Right atrium auricular region (tissue), 2 donors: ENCODE data around the gene FRRS1L. TPM values are rescaled to one million over a fixed set of nuclear protein-coding genes. Genes with fewer than 3 reads are reported as not detected.

Experiments
- DNase-seq: peaks from one replicate; pipeline ENCODE4 v3.0.0-alpha.2; 2019; ENCODE audit warnings: low spot score
- H3K27ac ChIP-seq, 2 donors: fragments of 200-600 bp; sonication (generic); 1 replicate in 1 of 2; 2 replicates in 1 of 2; pipeline ENCODE4 v1.5.1; 2016 to 2019
- H3K27me3 ChIP-seq, 2 donors: fragments of 200-600 bp; sonication (generic); one replicate each; pipeline versions ENCODE4 v1.5.1 to v1.6.0; 2017 to 2019
- H3K36me3 ChIP-seq: fragments of 200-600 bp; sonication (generic); one replicate; pipeline ENCODE4 v1.5.1; 2016
- H3K4me1 ChIP-seq, 2 donors: fragments of 200-600 bp; sonication (generic); one replicate each; pipeline versions ENCODE4 v1.5.1 to v1.6.0; 2017 to 2019
- H3K4me3 ChIP-seq, 2 donors: fragments of 200-600 bp; sonication (generic); 1 replicate in 1 of 2; 2 replicates in 1 of 2; pipeline ENCODE4 v1.5.1; 2017 to 2019; ENCODE audit warnings: mild to moderate bottlenecking in 1 of 2, moderate library complexity in 1 of 2
- H3K9me3 ChIP-seq, 2 donors: fragments of 200-600 bp; sonication (generic); one replicate each; pipeline ENCODE4 v1.5.1; 2019
- total RNA-seq, 2 donors: library from RNA; depleted of rRNA; stranded (reverse); fragments of >200 nt; gene quantifications; one replicate each; pipeline ENCODE4 v1.1.0, GENCODE V29; 2016
- TF ChIP-seq, protein P1 (sequence below), 2 donors: fragments of 200-600 bp; sonication (generic); IDR thresholded peaks; one replicate each; pipeline ENCODE4 v1.5.1; 2019; ENCODE audit warnings: antibody characterized with exemption in 2 of 2

FRRS1L gene
- total RNA-seq, 2 donors from 2014 or later: 4.3 to 7.5 TPM

DNA sequence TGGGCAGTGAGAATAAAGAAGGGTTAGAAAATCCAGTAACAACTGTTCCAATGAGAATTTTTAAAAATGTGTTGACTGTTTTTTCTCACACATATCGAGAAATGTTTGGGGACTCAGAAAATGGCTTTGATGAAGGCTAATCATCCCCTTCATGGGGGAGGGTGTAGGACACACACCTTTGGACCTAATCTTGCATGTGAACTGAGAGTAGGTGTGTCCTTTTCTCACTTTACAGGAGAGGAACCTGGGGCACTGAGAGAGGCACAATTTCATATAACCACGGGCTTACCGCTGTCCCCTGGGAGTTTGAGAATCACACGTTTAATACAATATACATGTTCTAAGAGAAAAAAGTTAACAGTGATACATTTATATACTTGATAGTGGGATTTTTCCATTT, 17.3 kb downstream of the FRRS1L start:
- TF ChIP-seq, protein P1, sequence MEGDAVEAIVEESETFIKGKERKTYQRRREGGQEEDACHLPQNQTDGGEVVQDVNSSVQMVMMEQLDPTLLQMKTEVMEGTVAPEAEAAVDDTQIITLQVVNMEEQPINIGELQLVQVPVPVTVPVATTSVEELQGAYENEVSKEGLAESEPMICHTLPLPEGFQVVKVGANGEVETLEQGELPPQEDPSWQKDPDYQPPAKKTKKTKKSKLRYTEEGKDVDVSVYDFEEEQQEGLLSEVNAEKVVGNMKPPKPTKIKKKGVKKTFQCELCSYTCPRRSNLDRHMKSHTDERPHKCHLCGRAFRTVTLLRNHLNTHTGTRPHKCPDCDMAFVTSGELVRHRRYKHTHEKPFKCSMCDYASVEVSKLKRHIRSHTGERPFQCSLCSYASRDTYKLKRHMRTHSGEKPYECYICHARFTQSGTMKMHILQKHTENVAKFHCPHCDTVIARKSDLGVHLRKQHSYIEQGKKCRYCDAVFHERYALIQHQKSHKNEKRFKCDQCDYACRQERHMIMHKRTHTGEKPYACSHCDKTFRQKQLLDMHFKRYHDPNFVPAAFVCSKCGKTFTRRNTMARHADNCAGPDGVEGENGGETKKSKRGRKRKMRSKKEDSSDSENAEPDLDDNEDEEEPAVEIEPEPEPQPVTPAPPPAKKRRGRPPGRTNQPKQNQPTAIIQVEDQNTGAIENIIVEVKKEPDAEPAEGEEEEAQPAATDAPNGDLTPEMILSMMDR (IDR thresholded peaks at IDR 0.05): no peak
- H3K4me3 ChIP-seq: no peak overlapping the region
- H3K9me3 ChIP-seq: peaks cover 0 to 5% of the 10 kb centered on the region in 2 donors
- no peaks in the 10 kb centered on the region for H3K4me1 ChIP-seq
- no peaks in the 10 kb centered on the region for H3K27me3 ChIP-seq
- no peak overlapping the region for H3K27ac ChIP-seq
- no peaks in the 10 kb centered on the region for H3K36me3 ChIP-seq
- DNase-seq: no peak

DNA sequence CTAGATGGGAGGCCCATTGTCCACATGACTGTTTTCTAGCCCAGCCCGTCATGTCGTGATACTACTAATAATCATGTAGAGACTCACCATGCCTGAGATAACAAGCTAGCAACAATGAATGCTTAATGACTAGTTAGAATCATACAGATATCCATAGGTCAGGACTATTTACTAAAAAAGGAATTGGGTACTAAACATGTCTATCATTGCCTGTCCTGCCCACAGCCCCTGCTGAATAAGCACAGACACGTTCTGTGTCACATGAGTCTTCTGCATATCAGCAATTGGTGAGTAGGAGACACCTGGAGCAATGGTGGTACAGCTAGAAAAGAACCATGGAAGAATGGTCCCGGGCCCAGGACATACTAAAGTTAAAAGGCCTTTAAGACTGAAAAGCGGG, 18.0 kb downstream of the FRRS1L start:
- DNase-seq: no peak

DNA sequence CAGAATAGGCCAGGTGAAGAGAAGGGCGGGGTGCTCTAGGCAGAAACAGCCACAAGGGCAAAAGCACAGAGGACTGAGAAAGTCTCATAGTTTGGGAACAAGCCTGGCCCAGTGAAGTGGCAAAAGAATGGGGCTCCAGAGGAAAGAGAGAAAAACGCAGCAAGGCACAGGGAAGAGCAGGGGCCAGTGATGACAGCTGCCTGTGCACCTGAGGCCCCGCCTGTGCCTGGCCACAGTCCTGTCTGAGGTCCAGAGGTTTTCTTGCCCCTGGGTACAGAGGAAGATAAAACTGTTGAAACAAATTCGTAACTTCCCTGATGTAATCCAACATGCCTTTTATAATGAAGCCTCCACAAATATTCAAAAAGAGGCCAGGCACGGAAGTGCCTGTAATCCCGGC, 22.0 kb downstream of the FRRS1L start:
- DNase-seq: no peak

More for the DNA sequence above, 18.0 kb downstream of the FRRS1L start:
- TF ChIP-seq, protein P1 (IDR thresholded peaks at IDR 0.05): no peak
- Histone ChIP-seq H3K4me1 (no peaks in the 10 kb centered on the region), H3K36me3 (no peaks in the 10 kb centered on the region), H3K4me3 (no peak overlapping the region), H3K27me3 (no peaks in the 10 kb centered on the region), H3K27ac (no peak overlapping the region), H3K9me3 (peaks cover 0 to 5% of the 10 kb centered on the region in 2 donors)

DNA sequence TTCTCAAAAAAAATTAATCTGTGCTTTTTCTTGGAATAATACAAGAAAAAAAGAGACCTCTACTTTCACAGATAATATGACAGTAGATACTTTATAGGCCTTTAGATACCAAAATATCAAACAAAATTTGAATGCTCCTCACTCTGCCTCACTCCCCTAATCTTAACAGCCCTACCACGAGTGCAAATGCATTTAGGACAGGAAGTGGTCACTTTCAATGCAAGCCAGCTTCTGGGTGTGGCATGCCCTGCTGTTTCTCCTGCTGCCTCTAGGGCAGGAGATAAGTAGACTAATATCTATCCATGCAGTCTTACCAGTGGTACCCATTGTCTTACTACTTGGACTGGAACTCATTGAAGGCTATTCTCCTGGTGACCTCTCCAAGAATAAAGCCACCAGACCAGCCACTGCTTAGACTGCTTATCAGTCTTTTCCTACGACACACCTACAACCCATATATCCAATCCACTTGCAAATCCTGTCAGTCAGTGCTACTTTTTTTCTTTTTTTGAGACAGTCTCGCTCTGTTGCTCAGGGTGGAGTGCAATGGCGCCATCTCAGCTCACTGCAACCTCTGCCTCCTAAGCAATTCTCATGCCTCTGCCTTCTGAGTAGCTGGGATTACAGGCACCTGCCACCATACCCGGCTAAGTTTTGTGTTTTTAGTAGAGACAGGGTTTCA, 23.0 kb downstream of the FRRS1L start:
- Histone ChIP-seq H3K9me3 (no peaks in the 10 kb centered on the region), H3K27me3 (no peaks in the 10 kb centered on the region), H3K4me1 (no peaks in the 10 kb centered on the region), H3K4me3 (no peak overlapping the region), H3K27ac (no peak overlapping the region), H3K36me3 (no peaks in the 10 kb centered on the region)
- TF ChIP-seq, protein P1 (IDR thresholded peaks at IDR 0.05): no peak
- DNase-seq: no peak

More for the DNA sequence above, 22.0 kb downstream of the FRRS1L start:
- Histone ChIP-seq H3K9me3 (no peaks in the 10 kb centered on the region), H3K4me3 (no peak overlapping the region), H3K27me3 (no peaks in the 10 kb centered on the region), H3K36me3 (no peaks in the 10 kb centered on the region), H3K27ac (no peak overlapping the region), H3K4me1 (no peaks in the 10 kb centered on the region)
- TF ChIP-seq, protein P1 (IDR thresholded peaks at IDR 0.05): no peak

DNA sequence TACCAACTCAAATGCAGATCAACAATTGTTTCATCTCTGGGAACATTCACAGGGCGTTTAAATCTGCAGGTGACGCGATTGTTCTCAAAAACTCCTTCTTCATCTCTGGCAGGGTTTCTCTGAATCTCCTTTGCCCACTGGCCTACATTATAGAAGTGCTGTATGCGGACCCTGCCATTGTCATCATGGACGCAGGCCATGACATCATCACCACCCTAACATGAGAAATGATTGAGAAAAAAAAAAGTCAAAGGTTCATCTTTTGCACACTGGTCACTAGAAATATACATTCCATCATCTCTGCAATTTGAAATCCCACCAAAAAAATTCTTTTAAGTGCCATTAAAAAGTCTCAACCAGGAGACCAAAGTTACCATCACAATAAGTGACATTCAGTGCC, 25.7 kb downstream of the FRRS1L start:
- H3K27ac ChIP-seq: no peak overlapping the region
- TF ChIP-seq, protein P1 (IDR thresholded peaks at IDR 0.05): no peak
- no peak overlapping the region for H3K4me3 ChIP-seq
- DNase-seq: no peak
- no peaks in the 10 kb centered on the region for H3K9me3 ChIP-seq
- H3K36me3 ChIP-seq: no peaks in the 10 kb centered on the region
- H3K27me3 ChIP-seq: no peaks in the 10 kb centered on the region
- H3K4me1 ChIP-seq: no peaks in the 10 kb centered on the region

DNA sequence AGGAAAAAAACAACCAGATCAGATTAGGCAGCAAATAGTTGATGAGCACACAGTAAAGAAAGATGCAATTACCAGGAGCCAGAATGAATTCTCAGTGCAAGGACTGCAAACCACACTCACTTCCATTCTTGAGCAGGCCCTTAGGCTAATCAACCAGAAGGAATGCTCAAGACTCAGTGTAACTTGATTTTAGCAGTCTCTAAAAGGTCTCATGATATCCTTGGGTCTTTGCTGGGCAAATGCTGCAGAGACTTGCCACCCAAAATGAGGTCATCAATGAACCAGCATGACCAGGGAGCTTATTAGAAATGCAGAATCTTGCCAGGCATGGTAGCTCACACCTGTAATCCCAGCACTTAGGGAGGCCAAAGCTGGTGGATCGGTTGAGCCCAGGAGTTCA, 27.2 kb downstream of the FRRS1L start:
- H3K4me1 ChIP-seq: no peaks in the 10 kb centered on the region
- DNase-seq: no peak
- no peaks in the 10 kb centered on the region for H3K9me3 ChIP-seq
- no peak overlapping the region for H3K27ac ChIP-seq
- no peaks in the 10 kb centered on the region for H3K27me3 ChIP-seq
- H3K4me3 ChIP-seq: no peak overlapping the region
- no peaks in the 10 kb centered on the region for H3K36me3 ChIP-seq
- TF ChIP-seq, protein P1 (IDR thresholded peaks at IDR 0.05): no peak
